Large intestine (tissue), 3 donors: ENCODE results near the gene NFKB1. TPM values are rescaled to one million over a fixed set of nuclear protein-coding genes. Genes with fewer than 3 reads are reported as not detected.
"Not testable (repeated sequence)": the region's sequence is repeated elsewhere in the genome, so short reads cannot be mapped to it uniquely, and the experiment has no call there.

Experiments
- DNase-seq, 2 donors: peaks; one replicate each; pipeline versions ENCODE4 v3.0.0 to v3.0.0-alpha.2; 2013
- H3K27ac ChIP-seq: one replicate; pipeline ENCODE4 v1.5.1; 2013; ENCODE audit warnings: low read length
- H3K27me3 ChIP-seq: 2 replicates; pipeline ENCODE4 v1.6.1; 2013; ENCODE audit warnings: low read length; ENCODE audit not compliant: control insufficient read depth, insufficient read depth
- H3K36me3 ChIP-seq: 2 replicates; pipeline ENCODE4 v1.6.1; 2013; ENCODE audit warnings: low read length; ENCODE audit not compliant: control insufficient read depth, insufficient read depth
- H3K4me1 ChIP-seq: one replicate; pipeline ENCODE4 v1.6.1; 2013; ENCODE audit warnings: low read length; ENCODE audit not compliant: control insufficient read depth, insufficient read depth
- H3K4me3 ChIP-seq: one replicate; pipeline ENCODE4 v1.5.1; 2013; ENCODE audit warnings: low read length
- H3K9me3 ChIP-seq: one replicate; pipeline ENCODE4 v1.6.1; 2013; ENCODE audit warnings: mild to moderate bottlenecking, low read depth, low read length, moderate library complexity; ENCODE audit not compliant: control insufficient read depth
- WGBS: methylation state at CpG from one replicate; pipeline ENCODE4 v1.1.5; 2013; ENCODE audit warnings: low lambda C conversion rate; ENCODE audit not compliant: insufficient coverage; 5-methylcytosine and 5-hydroxymethylcytosine counted together
- polyA plus RNA-seq: library from polyadenylated mRNA; unstranded; fragments of 120-200 nt; gene quantifications from one replicate; pipeline ENCODE4 v1.2.1, GENCODE V29; 2013

The NFKB1 gene
- polyA plus RNA-seq, 1 donor = 26.3 TPM

DNA sequence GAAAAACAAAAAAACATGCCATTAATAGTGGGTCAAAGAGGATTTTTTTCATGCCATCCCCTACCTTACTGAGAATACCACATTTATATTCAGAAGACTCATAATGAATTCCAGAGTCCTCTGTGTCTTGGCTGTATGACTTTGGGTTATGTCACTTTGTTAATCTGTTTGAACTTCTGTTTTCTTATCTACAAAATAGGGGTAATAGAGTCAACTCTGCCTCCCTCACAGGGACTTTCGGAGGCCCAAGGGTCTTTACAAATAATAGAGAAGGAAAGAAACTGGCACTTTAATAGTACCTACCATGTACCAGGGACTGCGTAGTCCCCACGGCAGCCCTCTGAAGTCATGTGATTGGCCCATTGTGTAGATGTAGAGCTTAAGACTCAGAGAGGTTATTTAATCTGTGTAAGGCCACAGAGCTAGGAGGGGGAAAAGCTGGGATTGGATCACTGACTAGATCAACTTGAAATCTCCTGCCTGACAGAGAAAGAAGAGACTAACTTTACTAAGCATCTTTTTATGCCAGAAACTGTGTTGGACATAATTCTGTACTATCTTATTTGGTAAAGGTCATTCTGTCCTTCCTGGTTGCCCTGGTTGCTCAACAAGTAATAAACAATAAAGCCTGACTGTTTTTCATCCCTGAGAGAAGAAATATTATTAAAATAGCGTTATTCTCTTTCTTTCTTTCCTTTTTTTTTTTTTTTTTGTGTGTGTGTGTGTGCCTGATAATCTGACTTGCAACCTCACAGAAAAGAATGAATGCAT is 59.6 kb downstream of the NFKB1 start:
- Histone ChIP-seq H3K27me3 (no peaks in the 10 kb centered on the region), H3K4me1 (peaks cover 11% of the 10 kb centered on the region), H3K27ac (no peak overlapping the region), H3K9me3 (no peaks in the 10 kb centered on the region), H3K36me3 (peaks cover 5% of the 10 kb centered on the region), H3K4me3 (no peak overlapping the region)
- WGBS = no CpG with 5 or more reads among the region's 4 CpGs
- DNase-seq = no peak

GRCh38 chr4:102563000-102563399 is 61.8 kb downstream of the NFKB1 start:
- Histone ChIP-seq H3K36me3 (peaks cover 7% of the 10 kb centered on the region), H3K27me3 (no peaks in the 10 kb centered on the region), H3K27ac (no peak overlapping the region), H3K9me3 (no peaks in the 10 kb centered on the region), H3K4me1 (peaks cover 11% of the 10 kb centered on the region), H3K4me3 (no peak overlapping the region)
- WGBS = no CpG with 5 or more reads among the region's 1 CpG
- no peak for DNase-seq

DNA sequence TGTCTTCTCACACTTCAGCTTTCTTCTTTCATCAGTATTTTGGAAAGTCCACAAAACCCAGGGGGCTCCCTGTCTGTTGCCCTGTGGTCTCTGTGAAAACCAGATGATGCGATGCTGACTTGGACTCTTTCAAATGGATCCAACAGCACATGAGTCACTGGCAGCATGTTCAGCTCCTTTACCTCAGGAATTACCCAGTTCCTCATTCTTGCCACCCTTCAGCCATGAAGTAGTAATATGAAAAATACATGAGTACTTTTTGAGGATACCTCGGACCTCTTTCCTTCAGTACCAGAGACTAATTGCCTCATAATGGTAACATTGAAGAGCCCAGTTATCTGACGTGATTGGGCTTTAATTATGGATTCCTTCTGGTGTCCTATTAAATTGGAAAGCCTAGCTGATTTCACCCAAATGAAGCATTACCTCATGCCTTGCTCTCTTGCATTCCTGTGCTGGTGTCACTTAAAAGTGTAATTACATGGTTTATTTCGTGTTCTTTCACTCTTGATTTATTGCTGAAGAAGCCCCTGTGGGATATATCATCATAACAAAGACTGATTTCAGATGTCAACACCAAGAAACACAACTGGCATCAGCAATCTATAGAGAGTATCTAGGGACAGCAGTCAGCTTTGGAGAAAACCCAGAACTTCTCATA is 63.4 kb downstream of the NFKB1 start:
- 100% methylated on average over 1 of the region's 4 CpGs for WGBS
- H3K27ac ChIP-seq = no peak overlapping the region
- H3K4me3 ChIP-seq = no peak overlapping the region
- no peaks in the 10 kb centered on the region for H3K9me3 ChIP-seq
- no peaks in the 10 kb centered on the region for H3K27me3 ChIP-seq
- DNase-seq = no peak
- H3K4me1 ChIP-seq = peaks cover 11% of the 10 kb centered on the region
- H3K36me3 ChIP-seq = peaks cover 7% of the 10 kb centered on the region

GRCh38 chr4:102565696-102566095 is 64.5 kb downstream of the NFKB1 start:
- Histone ChIP-seq H3K27ac (no peak overlapping the region), H3K4me1 (peaks cover 7% of the 10 kb centered on the region), H3K36me3 (peaks cover 7% of the 10 kb centered on the region), H3K9me3 (no peaks in the 10 kb centered on the region), H3K4me3 (no peak overlapping the region), H3K27me3 (no peaks in the 10 kb centered on the region)
- DNase-seq = no peak
- no CpG with 5 or more reads among the region's 2 CpGs for WGBS

DNA sequence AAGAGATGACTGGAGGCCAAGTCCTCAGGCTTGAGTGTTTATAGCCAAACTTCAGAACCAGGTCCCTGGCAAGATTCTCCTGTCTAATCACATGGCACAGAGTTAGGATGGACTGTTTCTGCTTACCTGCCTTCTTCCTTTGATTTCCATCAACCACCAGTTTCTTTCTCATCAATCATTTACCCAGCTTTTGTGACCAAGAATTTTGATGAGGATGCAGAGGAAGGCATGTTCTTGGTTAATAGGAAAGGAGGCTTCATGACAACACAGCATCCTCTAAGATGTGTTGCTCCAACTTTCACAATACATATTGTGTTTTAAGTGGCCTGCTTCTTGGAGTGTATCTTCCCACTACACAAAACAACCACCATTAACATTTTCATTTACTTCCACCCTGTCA is 65.3 kb downstream of the NFKB1 start:
- Histone ChIP-seq H3K27ac (no peak overlapping the region), H3K4me3 (no peak overlapping the region), H3K9me3 (no peaks in the 10 kb centered on the region), H3K27me3 (no peaks in the 10 kb centered on the region), H3K36me3 (peaks cover 7% of the 10 kb centered on the region), H3K4me1 (no peaks in the 10 kb centered on the region)
- no peak for DNase-seq

DNA sequence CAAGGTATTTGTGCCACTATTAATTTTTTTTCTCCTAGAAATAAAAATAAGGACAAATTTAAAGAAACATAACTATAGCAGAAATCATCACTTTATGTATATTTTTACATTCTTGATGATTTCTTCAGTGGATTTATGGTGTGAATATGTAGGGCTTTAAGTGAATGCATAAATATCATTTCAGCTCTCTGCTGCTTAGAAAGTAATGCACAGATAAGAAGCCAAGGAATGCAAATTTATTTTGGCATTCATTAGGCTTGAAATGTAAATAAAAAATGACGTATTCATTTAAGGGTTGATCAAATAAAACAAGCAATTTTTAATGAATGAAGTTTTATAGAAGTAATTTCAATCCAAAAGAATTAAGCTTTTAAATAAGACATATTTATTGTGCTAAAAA is 66.3 kb downstream of the NFKB1 start:
- H3K27me3 ChIP-seq = no peaks in the 10 kb centered on the region
- H3K4me3 ChIP-seq = no peak overlapping the region
- H3K9me3 ChIP-seq = no peaks in the 10 kb centered on the region
- peaks cover 4% of the 10 kb centered on the region for H3K36me3 ChIP-seq
- H3K4me1 ChIP-seq = no peaks in the 10 kb centered on the region
- DNase-seq = no peak
- 78% methylated on average over 1 of the region's 1 CpG for WGBS
- H3K27ac ChIP-seq = no peak overlapping the region

DNA sequence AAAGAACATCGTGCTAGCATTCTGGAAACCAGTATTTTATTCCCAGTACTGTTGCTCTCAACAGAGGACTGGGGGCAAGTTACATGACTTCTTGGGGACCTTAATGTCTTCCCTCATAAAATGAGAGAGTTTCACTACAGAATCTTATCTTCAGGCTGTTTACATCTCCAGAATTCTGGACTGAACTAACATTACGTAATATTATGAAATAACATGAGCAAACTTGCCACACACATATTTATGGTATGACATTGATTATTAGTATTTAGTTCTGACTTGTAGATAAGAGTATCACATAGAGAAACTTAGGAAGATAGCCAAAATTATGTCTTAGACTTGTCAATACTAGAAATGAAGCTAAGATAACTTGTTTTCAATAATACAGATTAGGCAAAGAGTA is 68.0 kb downstream of the NFKB1 start:
- no CpG with 5 or more reads among the region's 2 CpGs for WGBS
- peak in 1 of 2 donors; percentile 26 for DNase-seq
- Histone ChIP-seq H3K27ac (no peak overlapping the region), H3K4me3 (no peak overlapping the region), H3K36me3 (peaks cover 4% of the 10 kb centered on the region), H3K4me1 (no peaks in the 10 kb centered on the region), H3K9me3 (no peaks in the 10 kb centered on the region), H3K27me3 (no peaks in the 10 kb centered on the region)

DNA sequence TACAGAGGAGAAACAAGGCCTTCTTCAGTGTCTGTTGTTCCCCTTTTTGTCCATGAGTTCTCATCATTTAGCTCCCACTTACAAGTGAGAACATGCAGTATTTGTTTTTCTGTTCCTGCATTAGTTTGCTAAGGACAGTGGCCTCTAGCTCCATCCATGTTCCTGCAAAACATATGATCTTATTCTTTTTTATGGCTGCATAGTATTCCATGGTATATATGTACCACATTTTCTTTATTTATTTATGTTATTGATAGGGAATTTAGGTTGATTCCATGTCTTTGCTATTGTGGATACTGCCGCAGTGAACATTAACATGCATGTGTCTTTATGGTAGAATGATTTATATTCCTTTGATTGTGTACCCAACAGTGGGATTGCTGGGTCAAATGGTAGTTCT is 69.1 kb downstream of the NFKB1 start:
- DNase-seq, H3K4me3 ChIP-seq, H3K36me3 ChIP-seq, H3K27ac ChIP-seq, H3K4me1 ChIP-seq, H3K9me3 ChIP-seq, H3K27me3 ChIP-seq: not testable (repeated sequence)
- no CpG with 5 or more reads among the region's 1 CpG for WGBS

GRCh38 chr4:102572452-102572851 is 71.3 kb downstream of the NFKB1 start:
- no peak for DNase-seq
- H3K36me3 ChIP-seq = peaks cover 10% of the 10 kb centered on the region
- H3K4me1 ChIP-seq = no peaks in the 10 kb centered on the region
- H3K9me3 ChIP-seq = no peaks in the 10 kb centered on the region
- 86% methylated on average over 2 of the region's 3 CpGs for WGBS
- no peak overlapping the region for H3K27ac ChIP-seq
- no peaks in the 10 kb centered on the region for H3K27me3 ChIP-seq
- no peak overlapping the region for H3K4me3 ChIP-seq

DNA sequence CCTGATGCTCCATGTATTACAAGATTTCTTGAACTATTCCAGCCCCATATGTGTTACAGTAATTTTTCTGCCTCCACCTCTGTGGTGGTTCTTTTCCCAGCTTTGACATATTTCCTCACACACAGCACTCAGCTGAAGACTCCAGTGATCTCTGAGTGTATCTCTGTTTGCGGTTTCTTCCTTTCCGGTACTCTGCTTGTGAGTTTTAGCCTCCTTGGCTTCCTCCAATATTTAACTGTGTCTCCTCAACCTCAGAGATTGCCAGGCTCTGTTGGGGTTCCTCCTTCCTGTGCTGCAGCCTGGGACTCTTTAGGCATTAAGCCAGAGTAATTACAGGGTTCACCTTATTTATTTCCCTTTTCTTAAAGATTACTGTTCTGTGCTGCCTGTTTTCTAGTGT is 73.2 kb downstream of the NFKB1 start:
- 100% methylated on average over 1 of the region's 2 CpGs for WGBS
- Histone ChIP-seq H3K27ac (no peak overlapping the region), H3K9me3 (no peaks in the 10 kb centered on the region), H3K36me3 (peaks cover 23% of the 10 kb centered on the region), H3K27me3 (no peaks in the 10 kb centered on the region), H3K4me3 (no peak overlapping the region), H3K4me1 (no peaks in the 10 kb centered on the region)
- no peak for DNase-seq
